Effector memory CD8-positive, alpha-beta T cell (primary cell): Measurements from ENCODE around the gene CMTM6.
"Not testable (repeated sequence)": the region's sequence is repeated elsewhere in the genome, so short reads cannot be mapped to it uniquely, and the experiment has no call there.

Experiments used
- ATAC-seq: fragments of 150-1000 bp; cut with Tn5 transposase; replicated peaks from 2 replicates; pipeline ENCODE4 v1.10.0; 2021; ENCODE audit warnings: mild to moderate bottlenecking, moderate library complexity
- DNase-seq, 3 experiments: peaks; one replicate each; pipeline ENCODE4 v3.0.0; 2021
- H3K27ac Mint-ChIP-seq, 2 donors: one replicate each; pipeline ENCODE4 v1.8.0; 2022; ENCODE audit warnings: mild to moderate bottlenecking in 2 of 2, mixed read lengths in 2 of 2, moderate library complexity in 2 of 2
- H3K27me3 Mint-ChIP-seq, 2 donors: one replicate each; pipeline ENCODE4 v1.8.0; 2022; ENCODE audit warnings: mixed read lengths in 2 of 2
- H3K36me3 Mint-ChIP-seq: one replicate; pipeline ENCODE4 v1.8.0; 2022; ENCODE audit warnings: mild to moderate bottlenecking, moderate library complexity, mixed read lengths; ENCODE audit not compliant: insufficient read depth
- H3K4me1 Mint-ChIP-seq, 2 donors: one replicate each; pipeline ENCODE4 v1.8.0; 2022; ENCODE audit warnings: low read depth in 2 of 2, mixed read lengths in 2 of 2
- H3K4me3 Mint-ChIP-seq, 2 donors: one replicate each; pipeline ENCODE4 v1.8.0; 2022; ENCODE audit warnings: mild to moderate bottlenecking in 2 of 2, mixed read lengths in 2 of 2, moderate library complexity in 2 of 2
- H3K9me3 Mint-ChIP-seq, 2 donors: one replicate each; pipeline ENCODE4 v1.8.0; 2022; ENCODE audit warnings: mixed read lengths in 2 of 2
- total RNA-seq, 9 experiments: gene quantifications; one replicate each; lab custom pipeline; 2026; lab: John Stamatoyannopoulos, UW

The CMTM6 gene
- total RNA-seq: 38.0 to 234 (median 168) reads per million in 9 experiments

- Mint-ChIP-seq H3K27ac (peak within 1 kb of the TSS; percentile 87 to 94), H3K9me3 (no peaks in the 10 kb centered on the region), H3K36me3 (peaks cover 20% of the 10 kb centered on the region), H3K27me3 (no peaks in the 10 kb centered on the region), H3K4me1 (peaks cover 19 to 41% of the 10 kb centered on the region in 2 donors), H3K4me3 (peak within 1 kb of the TSS; percentile 76 to 94)
- DNase-seq (peak; percentile 55 to 66 (median 63)), ATAC-seq (peak; percentile 78)
These were observed at the start of gene CMTM6 for GRCh38 chr3:32502118-32502945. Gene CMTM6 (minus strand): TSS chr3:32502852. CDS start chr3:32502745, 107 bp downstream.

- Mint-ChIP-seq H3K4me1 (peaks cover 26 to 41% of the 10 kb centered on the region in 2 donors), H3K36me3 (peaks cover under 1% of the 10 kb centered on the region), H3K4me3 (no peak overlapping the region), H3K27me3 (no peaks in the 10 kb centered on the region), H3K9me3 (no peaks in the 10 kb centered on the region), H3K27ac (peak overlapping the region in 1 of 2 donors; percentile 2)
- no peak for ATAC-seq
- no peak for DNase-seq
These were observed 49.4 kb upstream of the CMTM6 start for GRCh38 chr3:32552013-32552412.

GRCh38 chr3:32551496-32551895, 48.8 kb upstream of the CMTM6 start:
- H3K4me3 Mint-ChIP-seq: no peak overlapping the region
- peaks cover 25 to 39% of the 10 kb centered on the region in 2 donors for H3K4me1 Mint-ChIP-seq
- no peaks in the 10 kb centered on the region for H3K27me3 Mint-ChIP-seq
- peak overlapping the region in 1 of 2 donors; percentile 3 for H3K27ac Mint-ChIP-seq
- no peaks in the 10 kb centered on the region for H3K9me3 Mint-ChIP-seq
- ATAC-seq (no peak), DNase-seq (no peak)
- no peaks in the 10 kb centered on the region for H3K36me3 Mint-ChIP-seq

- peak overlapping the region in 1 of 2 donors; percentile 3 for H3K27ac Mint-ChIP-seq
- no peak for DNase-seq
- no peak for ATAC-seq
- peaks cover 23 to 37% of the 10 kb centered on the region in 2 donors for H3K4me1 Mint-ChIP-seq
- H3K36me3 Mint-ChIP-seq: peaks cover under 1% of the 10 kb centered on the region
- no peaks in the 10 kb centered on the region for H3K9me3 Mint-ChIP-seq
- no peaks in the 10 kb centered on the region for H3K27me3 Mint-ChIP-seq
- no peak overlapping the region for H3K4me3 Mint-ChIP-seq
These were observed 48.4 kb upstream of the CMTM6 start for GRCh38 chr3:32551087-32551486.

GRCh38 chr3:32545305-32545704, 42.7 kb upstream of the CMTM6 start:
- Mint-ChIP-seq H3K4me3 (no peak overlapping the region), H3K4me1 (peaks cover 12 to 14% of the 10 kb centered on the region in 2 donors), H3K27me3 (no peaks in the 10 kb centered on the region), H3K9me3 (no peaks in the 10 kb centered on the region), H3K36me3 (peaks cover 31% of the 10 kb centered on the region), H3K27ac (no peak overlapping the region)
- ATAC-seq (no peak), DNase-seq (no peak)

GRCh38 chr3:32544894-32545293, 42.2 kb upstream of the CMTM6 start:
- Mint-ChIP-seq H3K9me3 (no peaks in the 10 kb centered on the region), H3K27me3 (no peaks in the 10 kb centered on the region), H3K4me3 (no peak overlapping the region), H3K36me3 (peaks cover 34% of the 10 kb centered on the region), H3K4me1 (peaks cover 12 to 14% of the 10 kb centered on the region in 2 donors), H3K27ac (no peak overlapping the region)
- ATAC-seq: no peak
- no peak for DNase-seq

GRCh38 chr3:32542807-32543206, 40.2 kb upstream of the CMTM6 start:
- peaks cover 43% of the 10 kb centered on the region for H3K36me3 Mint-ChIP-seq
- no peak overlapping the region for H3K4me3 Mint-ChIP-seq

GRCh38 chr3:32540899-32541298, 38.2 kb upstream of the CMTM6 start:
- no peak overlapping the region for H3K27ac Mint-ChIP-seq
- H3K4me1 Mint-ChIP-seq: peaks cover 3 to 5% of the 10 kb centered on the region in 2 donors
- no peaks in the 10 kb centered on the region for H3K9me3 Mint-ChIP-seq
- H3K27me3 Mint-ChIP-seq: no peaks in the 10 kb centered on the region
- DNase-seq (no peak), ATAC-seq (no peak)
- no peak overlapping the region for H3K4me3 Mint-ChIP-seq
- peaks cover 47% of the 10 kb centered on the region for H3K36me3 Mint-ChIP-seq

More at GRCh38 chr3:32542807-32543206, 40.2 kb upstream of the CMTM6 start:
- no peaks in the 10 kb centered on the region for H3K27me3 Mint-ChIP-seq
- peaks cover 7 to 10% of the 10 kb centered on the region in 2 donors for H3K4me1 Mint-ChIP-seq
- ATAC-seq (no peak), DNase-seq (no peak)
- no peaks in the 10 kb centered on the region for H3K9me3 Mint-ChIP-seq
- H3K27ac Mint-ChIP-seq: no peak overlapping the region

GRCh38 chr3:32532434-32532833, 29.8 kb upstream of the CMTM6 start:
- Mint-ChIP-seq H3K27me3 (no peaks in the 10 kb centered on the region), H3K4me1 (peaks cover 0 to 4% of the 10 kb centered on the region in 2 donors), H3K36me3 (peaks cover 49% of the 10 kb centered on the region), H3K4me3 (no peak overlapping the region), H3K9me3 (no peaks in the 10 kb centered on the region), H3K27ac (peak overlapping the region in 1 of 2 donors; percentile 58)
- ATAC-seq: no peak
- no peak for DNase-seq

GRCh38 chr3:32531010-32531647, 28.5 kb upstream of the CMTM6 start:
- ATAC-seq: no peak
- no peak for DNase-seq
- H3K27ac Mint-ChIP-seq: peak overlapping the region in 1 of 2 donors; percentile 1
- peaks cover 0 to 4% of the 10 kb centered on the region in 2 donors for H3K4me1 Mint-ChIP-seq
- no peaks in the 10 kb centered on the region for H3K9me3 Mint-ChIP-seq
- peaks cover 58% of the 10 kb centered on the region for H3K36me3 Mint-ChIP-seq
- H3K27me3 Mint-ChIP-seq: no peaks in the 10 kb centered on the region
- no peak overlapping the region for H3K4me3 Mint-ChIP-seq

- Mint-ChIP-seq H3K4me1 (peaks cover 0 to 3% of the 10 kb centered on the region in 2 donors), H3K27me3 (no peaks in the 10 kb centered on the region), H3K9me3 (no peaks in the 10 kb centered on the region), H3K27ac (no peak overlapping the region), H3K4me3 (no peak overlapping the region), H3K36me3 (peaks cover 36% of the 10 kb centered on the region)
- ATAC-seq (no peak), DNase-seq (no peak)
These were observed 23.1 kb upstream of the CMTM6 start for GRCh38 chr3:32525720-32526119.

- Mint-ChIP-seq H3K27ac (peak overlapping the region in 1 of 2 donors; percentile 2), H3K9me3 (no peaks in the 10 kb centered on the region), H3K4me1 (peaks cover 0 to 3% of the 10 kb centered on the region in 2 donors), H3K27me3 (no peaks in the 10 kb centered on the region), H3K4me3 (no peak overlapping the region), H3K36me3 (peaks cover 21% of the 10 kb centered on the region)
- DNase-seq (no peak), ATAC-seq (no peak)
These were observed 20.0 kb upstream of the CMTM6 start for GRCh38 chr3:32522682-32523081.

- not testable (repeated sequence) for DNase-seq, H3K36me3 Mint-ChIP-seq, ATAC-seq, H3K4me1 Mint-ChIP-seq, H3K27me3 Mint-ChIP-seq, H3K9me3 Mint-ChIP-seq, H3K4me3 Mint-ChIP-seq
- H3K27ac Mint-ChIP-seq: peak overlapping the region in 1 of 2 donors; percentile 41
These were observed 16.3 kb upstream of the CMTM6 start for GRCh38 chr3:32518921-32519320.

- H3K4me3 Mint-ChIP-seq: not testable (repeated sequence)
These were observed 14.1 kb upstream of the CMTM6 start for GRCh38 chr3:32516751-32517150.

More at GRCh38 chr3:32516751-32517150, 14.1 kb upstream of the CMTM6 start:
- not testable (repeated sequence) for H3K4me1 Mint-ChIP-seq, H3K9me3 Mint-ChIP-seq, H3K27ac Mint-ChIP-seq, H3K36me3 Mint-ChIP-seq, ATAC-seq, H3K27me3 Mint-ChIP-seq, DNase-seq
